PC-3 (cell line): ENCODE measurements around the gene CHST8.

Experiments
- CTCF ChIP-seq: fragments of 300-600 bp; sonication (generic); conservative IDR thresholded peaks from 2 replicates; pipeline ENCODE4 v1.5.1; 2017; ENCODE audit warnings: antibody characterized with exemption, low read depth, mild to moderate bottlenecking, low read length
- EZH2 ChIP-seq: fragments of 300-600 bp; sonication (generic); IDR thresholded peaks from one replicate; pipeline ENCODE4 v1.6.1; 2017; ENCODE audit warnings: antibody characterized with exemption, mild to moderate bottlenecking, low read length; ENCODE audit not compliant: unreplicated experiment

- TF ChIP-seq EZH2 (peak; percentile 10), CTCF (no peak)
Observed at GRCh38 chr19:33622809-33623511, 1.2 kb downstream of the CHST8 start.
